PC-3 (cell line): Measurements from ENCODE around the gene PRR15L.

Experiments used
- EZH2phosphoT487 ChIP-seq: fragments of 300-600 bp; sonication (generic); IDR thresholded peaks from 2 replicates; pipeline ENCODE4 v1.6.1; 2018; ENCODE audit warnings: mild to moderate bottlenecking, antibody characterized with exemption, low read length, borderline replicate concordance
- TF ChIP-seq, protein P1 (sequence below): fragments of 300-600 bp; sonication (generic); conservative IDR thresholded peaks from 2 replicates; pipeline ENCODE4 v1.5.1; 2017; ENCODE audit warnings: antibody characterized with exemption, low read depth, mild to moderate bottlenecking, low read length

DNA sequence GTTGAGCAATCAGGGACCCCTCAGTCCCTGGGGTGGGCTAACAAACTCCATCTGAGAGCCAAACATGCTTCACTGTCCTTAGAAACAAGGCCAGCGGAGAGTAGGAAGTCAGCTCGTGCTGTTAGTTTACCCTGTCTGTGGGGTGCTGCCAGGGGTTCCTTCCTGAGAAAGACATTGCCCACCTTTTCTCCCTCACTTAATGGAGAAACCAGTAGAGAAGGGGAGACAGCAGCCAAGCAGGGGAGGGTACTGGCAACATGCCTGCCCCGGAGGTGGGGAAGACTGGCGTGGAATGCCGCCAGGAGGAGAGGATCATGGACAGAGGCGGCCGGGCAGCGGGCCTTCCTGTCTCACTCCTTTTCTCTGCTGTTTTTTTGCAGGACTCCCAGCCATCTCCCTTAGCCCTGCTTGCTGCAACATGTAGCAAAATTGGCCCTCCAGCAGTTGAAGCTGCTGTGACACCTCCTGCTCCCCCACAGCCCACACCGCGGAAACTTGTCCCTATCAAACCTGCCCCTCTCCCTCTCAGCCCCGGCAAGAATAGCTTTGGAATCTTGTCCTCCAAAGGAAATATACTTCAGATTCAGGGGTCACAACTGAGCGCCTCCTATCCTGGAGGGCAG is 41.8 kb downstream of the PRR15L start:
- TF ChIP-seq, protein P1, sequence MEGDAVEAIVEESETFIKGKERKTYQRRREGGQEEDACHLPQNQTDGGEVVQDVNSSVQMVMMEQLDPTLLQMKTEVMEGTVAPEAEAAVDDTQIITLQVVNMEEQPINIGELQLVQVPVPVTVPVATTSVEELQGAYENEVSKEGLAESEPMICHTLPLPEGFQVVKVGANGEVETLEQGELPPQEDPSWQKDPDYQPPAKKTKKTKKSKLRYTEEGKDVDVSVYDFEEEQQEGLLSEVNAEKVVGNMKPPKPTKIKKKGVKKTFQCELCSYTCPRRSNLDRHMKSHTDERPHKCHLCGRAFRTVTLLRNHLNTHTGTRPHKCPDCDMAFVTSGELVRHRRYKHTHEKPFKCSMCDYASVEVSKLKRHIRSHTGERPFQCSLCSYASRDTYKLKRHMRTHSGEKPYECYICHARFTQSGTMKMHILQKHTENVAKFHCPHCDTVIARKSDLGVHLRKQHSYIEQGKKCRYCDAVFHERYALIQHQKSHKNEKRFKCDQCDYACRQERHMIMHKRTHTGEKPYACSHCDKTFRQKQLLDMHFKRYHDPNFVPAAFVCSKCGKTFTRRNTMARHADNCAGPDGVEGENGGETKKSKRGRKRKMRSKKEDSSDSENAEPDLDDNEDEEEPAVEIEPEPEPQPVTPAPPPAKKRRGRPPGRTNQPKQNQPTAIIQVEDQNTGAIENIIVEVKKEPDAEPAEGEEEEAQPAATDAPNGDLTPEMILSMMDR = no peak
- no peak for TF ChIP-seq EZH2phosphoT487
